ENCODE measurements around the gene MEGF8.

MEGF8 gene

DNA sequence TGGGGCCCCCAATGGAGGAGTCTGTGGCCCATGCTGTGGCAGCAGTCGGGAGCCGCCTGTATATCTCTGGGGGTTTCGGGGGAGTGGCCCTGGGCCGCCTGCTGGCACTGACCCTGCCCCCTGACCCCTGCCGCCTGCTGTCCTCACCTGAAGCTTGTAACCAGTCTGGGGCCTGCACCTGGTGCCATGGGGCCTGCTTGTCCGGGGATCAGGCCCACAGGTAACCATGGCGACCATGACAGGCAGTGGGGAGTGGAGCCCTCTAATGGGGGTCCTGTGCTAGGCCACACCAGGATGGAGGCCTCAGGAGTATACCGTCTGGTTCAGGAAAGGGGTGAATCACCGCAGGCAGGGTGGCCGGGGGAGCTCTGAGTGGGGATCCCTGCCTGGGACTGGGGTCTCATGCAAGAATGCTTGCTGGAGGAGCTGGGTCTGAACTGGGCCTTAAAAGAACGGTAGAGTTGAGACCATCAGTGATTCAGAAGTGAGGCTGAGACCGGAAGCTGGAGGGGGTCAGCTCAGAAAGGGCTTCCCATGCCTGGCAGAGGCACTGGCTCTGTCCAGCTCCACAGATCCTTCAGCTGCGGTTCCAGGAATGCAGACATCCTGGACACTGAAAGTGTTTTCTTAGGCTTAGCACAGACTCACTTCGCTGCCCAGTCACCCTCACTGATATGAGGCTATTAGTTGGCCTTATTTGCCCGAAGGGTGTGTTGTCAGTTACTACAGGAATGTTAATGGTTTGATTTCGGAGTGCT, 35.5 kb downstream of the MEGF8 start:
- DNase-seq, result no peak

DNA sequence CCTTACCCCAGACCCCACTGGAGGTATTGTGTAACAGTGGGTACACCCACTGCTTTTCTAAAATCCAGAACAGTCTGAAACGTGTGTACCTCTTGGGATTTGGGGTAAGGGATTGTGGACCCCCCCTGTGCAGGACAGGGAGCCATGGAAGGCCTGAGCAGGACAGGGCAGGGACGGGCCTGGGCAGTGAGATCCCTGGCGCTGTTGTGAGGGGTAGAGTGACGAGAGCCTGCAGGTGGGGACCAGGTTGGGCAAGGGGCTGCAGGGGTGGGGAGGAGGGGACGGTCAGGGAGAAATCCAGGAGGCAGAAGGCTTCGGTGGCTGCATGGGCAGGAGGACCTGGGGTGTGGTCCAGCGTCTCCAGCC, 36.1 kb downstream of the MEGF8 start:
- DNase-seq, result no peak

DNA sequence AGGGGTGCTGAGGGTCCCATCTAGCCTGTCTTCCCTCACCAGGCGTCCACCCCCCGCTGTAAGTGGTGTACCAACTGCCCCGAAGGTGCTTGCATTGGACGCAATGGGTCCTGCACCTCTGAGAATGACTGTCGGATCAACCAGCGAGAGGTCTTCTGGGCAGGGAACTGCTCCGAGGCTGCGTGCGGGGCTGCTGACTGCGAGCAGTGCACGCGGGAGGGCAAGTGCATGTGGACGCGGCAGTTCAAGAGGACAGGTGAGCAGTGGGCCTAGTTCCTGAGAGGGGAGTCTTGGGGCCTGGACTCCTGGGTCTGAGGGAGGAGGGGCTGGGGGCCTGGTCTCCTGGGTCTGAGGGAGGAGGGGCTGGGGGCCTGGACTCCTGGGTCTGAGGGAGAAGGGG, 36.9 kb downstream of the MEGF8 start:
- no peak for DNase-seq

DNA sequence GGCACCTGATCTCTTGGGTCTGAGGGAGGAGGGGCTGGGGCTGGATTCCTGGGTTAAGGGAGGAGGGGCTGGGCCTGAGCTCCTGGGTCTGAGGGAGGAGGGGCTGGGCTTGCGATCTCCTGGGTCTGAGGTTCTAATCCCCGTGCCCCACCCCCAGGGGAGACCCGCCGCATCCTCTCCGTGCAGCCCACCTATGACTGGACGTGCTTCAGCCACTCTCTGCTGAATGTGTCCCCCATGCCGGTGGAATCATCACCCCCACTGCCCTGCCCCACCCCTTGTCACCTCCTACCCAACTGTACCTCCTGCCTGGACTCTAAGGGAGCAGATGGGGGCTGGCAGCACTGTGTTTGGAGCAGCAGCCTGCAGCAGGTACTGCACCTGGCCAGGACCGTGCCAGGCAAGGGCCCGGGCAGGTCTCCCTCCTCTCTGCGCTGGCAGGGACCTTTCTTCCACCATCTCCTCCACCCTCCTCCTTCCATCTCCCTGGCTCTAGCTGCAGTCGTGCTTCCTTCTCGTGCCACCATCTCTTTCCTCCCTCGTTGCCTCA, 37.5 kb downstream of the MEGF8 start:
- no peak for DNase-seq

DNA sequence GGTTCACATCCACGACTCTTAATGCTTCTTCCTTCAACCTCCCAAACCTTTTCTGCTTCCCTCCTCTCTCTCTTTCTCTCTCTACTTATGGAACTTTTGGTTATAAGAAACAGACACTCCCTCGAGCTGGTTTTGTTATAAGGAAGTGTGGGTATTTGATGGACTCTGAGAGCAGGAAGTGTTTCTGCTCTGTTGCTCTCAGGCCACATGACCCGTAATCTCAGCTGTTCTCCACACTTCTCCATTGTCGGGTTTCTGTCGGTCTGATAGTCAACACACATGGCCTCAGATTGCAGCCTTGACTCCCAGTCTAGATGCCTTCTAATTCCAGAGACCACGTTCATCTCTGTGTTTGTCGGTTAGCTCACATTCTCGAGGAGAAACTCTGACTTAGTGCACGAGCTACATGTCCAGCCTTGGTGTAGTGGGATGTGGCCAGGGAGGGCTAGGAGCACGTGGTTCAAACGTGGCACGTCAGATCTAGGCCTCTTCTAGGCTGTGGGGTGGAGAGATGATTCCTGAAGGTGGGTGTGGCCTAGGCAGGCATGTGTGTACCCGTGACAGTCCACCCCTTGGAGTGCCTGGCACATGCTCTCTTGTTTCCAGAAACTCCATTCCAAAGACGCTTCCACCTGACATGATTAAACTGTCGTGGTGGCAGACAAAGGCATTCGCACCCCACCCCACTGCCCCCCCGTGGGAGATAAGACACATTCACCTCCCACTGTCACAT, 38.3 kb downstream of the MEGF8 start:
- no peak for DNase-seq

GRCh38 chr19:42366673-42367072, 41.2 kb downstream of the MEGF8 start:
- DNase-seq, result no peak

DNA sequence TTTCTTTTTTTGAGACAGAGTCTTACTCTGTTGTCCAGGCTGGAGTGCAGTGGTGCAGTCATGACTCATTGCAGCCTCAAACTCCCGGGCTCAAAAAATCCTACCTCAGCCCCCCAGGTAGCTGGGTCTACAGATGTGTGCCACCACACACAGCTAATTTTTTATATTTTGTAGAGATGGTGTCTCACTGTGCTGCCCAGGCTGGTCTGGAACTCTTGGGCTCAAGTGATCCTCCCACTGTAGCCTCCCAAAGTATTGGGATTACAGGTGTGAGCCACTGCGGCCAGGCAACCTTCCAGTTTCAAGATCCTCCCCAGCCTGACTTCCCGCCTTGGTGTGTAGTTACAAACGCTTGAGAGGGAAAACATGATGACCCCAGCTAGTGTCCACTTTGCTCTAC, 42.5 kb downstream of the MEGF8 start:
- no peak for DNase-seq

GRCh38 chr19:42368360-42368759, 42.9 kb downstream of the MEGF8 start:
- DNase-seq, result no peak

DNA sequence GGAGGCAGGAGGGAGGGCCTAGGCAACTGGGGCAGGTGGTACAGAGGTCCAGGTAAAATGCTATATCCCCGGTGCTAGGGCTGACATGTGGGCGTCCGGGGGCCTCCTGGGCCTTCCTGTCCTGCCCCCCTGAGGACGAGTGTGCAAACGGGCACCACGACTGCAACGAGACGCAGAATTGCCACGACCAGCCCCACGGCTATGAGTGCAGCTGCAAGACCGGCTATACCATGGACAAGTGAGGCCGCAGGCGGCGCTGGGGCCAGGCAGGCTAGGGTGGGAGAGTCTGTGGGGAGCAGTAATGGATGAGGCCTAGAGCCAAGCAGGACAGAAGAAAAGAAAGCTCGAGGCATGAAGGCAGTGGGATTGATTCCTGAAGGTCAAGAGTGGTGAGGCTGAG, 43.3 kb downstream of the MEGF8 start:
- no peak for DNase-seq

DNA sequence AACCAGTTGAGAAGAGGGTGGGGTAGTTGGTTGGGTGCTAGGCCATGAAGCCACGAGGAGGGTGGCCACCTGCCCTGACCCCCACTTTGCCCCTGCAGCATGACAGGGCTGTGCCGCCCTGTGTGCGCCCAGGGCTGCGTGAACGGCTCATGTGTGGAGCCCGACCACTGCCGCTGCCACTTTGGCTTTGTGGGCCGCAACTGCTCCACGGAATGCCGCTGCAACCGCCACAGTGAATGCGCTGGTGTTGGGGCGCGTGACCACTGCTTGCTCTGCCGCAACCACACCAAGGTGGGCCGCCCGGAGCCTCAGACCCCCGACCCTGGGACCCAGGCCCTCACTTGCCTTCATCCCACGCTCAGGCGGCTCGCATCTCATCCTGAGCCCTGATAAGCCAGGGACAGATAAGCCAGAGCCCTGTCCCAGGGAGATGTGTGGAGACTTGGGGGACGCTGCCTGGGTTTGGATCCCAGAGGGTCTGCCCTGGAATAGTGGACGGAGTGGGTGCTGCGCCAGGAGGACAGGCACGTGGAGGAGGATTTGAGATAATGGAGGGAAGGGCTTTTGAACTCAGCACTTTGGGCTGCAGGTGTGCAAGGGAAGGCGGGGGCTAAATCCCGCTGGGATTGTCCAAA, 44.1 kb downstream of the MEGF8 start:
- DNase-seq, result no peak

DNA sequence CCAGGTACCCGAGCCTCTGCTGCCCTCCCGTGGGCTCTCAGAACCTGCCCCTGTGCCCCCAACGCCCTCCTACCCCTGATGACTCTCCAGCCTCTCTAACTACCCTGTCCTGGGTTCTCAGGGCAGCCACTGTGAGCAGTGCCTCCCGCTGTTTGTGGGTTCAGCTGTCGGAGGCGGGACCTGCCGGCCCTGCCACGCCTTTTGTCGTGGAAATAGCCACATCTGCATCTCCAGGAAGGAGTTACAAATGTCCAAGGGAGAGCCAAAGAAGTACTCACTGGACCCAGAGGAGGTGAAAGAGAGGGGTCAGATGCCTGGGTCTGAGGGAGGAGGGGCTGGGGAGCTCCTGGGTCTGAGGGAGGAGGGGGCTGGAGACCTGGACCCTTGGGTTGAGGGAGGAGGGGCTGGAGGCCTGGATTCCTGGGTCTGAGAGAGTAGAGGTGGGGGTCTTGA, 44.7 kb downstream of the MEGF8 start:
- DNase-seq, result no peak

GRCh38 chr19:42370626-42371175, 45.3 kb downstream of the MEGF8 start:
- DNase-seq, result no peak

- no peak for DNase-seq
Measured at GRCh38 chr19:42374826-42375376, 49.5 kb downstream of the MEGF8 start.

GRCh38 chr19:42375415-42376176, 50.2 kb downstream of the MEGF8 start:
- DNase-seq, result no peak

DNA sequence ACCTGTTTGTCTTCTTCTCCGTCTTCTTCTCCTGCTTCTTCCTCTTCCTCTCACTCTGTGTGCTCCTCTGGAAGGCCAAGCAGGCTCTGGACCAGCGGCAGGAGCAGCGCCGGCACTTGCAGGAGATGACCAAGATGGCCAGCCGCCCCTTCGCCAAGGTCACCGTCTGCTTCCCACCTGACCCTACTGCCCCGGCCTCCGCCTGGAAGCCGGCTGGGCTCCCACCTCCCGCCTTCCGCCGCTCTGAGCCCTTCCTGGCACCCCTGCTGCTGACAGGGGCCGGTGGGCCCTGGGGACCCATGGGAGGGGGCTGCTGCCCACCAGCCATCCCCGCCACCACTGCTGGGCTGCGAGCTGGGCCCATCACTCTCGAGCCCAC, 50.7 kb downstream of the MEGF8 start:
- no peak for DNase-seq

DNA sequence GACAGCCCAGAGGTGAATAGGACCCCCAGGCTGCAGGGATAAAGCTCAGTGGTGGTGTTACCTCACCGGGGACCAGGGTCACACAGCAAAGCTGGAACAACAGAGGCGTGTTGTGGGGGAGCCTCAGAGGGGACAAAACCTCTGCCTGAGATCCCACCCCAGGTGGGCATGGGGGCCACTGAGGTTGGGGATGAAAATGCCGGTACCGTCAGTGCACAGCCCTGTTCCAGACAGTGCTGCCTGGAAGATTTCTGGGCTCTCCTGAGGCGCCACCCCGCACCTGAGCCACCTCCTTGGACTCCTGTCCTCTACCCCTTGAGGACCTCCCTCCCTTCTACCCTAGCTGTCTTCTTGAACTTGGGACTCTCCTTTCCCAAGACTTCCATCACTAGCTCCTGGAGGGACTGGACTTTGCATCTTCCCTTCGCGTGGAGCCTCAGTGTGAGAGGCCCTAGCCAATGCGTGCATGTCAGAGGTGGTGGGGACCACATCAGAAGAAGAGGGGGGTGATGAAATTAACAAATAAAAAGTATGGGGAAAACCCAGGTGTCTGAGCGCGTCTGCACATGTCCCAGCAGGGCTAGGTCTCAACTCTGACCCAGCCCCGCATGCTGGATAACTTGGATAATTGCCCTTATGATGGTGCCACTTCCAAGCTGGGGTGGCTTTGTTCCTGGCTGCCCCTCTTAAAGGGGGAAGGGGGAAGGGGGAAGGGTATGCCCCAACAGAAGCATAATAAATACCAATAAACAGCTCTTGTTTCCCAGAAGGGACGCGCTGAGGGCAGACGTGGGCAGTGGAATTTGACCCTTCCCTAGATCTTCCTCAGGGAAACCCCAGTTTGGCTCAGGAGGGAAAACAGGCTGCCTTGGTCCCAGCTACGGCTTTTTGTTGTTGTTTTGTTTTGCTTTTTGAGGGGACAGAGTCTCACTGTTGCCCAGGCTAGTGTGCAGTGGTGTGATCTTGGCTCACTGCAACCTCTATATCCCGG, 53.1 kb downstream of the MEGF8 start:
- DNase-seq, result no peak

GRCh38 chr19:42380155-42380554, 54.7 kb downstream of the MEGF8 start:
- DNase-seq, result no peak

DNA sequence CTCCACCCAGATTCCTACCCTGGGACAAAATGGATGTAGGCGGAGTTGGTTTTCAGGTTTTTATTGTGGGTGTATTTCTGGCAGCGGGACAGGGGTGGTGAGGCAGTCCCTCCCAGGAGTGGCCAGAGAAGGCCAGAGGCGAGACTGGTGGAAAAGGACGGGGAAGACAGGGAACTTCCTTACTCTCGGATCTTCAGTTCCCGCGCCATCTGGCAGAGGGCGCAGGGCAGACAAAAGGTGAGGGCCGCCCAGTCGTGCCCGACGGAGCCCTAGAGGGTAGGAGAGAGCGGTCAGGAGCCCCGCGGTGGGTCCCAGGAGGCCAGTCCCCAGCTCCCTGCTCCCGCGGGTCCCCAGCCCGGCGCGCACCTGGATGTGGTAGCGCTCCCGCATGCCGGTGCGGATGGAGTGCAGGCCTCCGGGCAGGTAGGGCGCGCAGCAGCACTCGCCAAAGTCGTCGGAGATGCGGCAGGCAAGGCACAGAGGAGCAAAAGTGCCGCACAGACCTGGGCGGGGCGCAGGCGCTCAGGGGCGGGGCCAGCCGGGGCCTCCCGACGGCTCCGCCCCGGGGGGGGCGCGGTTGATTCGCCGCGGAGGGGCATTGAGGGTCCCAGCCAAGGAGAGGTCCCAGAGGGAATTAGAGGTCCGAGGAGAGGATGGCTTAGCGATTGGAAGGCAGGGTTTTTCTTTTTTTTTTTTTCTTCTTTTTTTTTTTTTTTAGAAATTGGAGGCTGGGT, 61.7 kb downstream of the MEGF8 start:
- DNase-seq, result peak; percentile 73 to 77

DNA sequence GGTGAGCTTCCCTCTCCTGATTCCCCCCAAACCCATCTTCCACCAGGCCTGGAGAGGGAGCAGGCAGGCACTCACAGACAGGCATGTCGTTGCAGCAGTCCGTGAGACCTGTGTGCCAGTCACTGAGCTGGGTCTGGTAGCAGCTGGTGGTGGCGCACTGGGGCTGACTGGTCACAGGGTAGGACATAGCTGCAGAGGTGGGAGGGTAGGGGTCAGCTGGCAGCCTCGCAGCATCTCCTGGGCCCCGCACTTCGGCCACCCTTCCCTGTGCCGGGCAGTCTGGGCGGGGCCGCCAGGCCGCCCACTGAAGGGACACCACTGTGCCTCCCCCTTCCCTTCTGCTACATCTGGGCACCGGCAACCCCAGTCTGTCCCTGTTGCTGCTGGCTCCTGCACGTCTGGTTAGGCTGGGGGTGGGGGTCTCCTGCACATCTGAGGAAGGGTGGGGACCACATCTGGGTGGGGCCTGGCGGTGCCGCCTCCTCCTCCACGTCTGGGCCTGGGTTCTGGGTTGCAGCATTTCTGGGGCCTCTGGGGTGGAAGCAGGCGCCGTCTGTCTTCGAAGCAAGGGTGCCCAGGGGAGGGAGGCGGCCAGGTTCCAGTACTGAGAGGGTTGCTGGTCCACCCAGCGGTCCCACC, 63.5 kb downstream of the MEGF8 start:
- no peak for DNase-seq

GRCh38 chr19:42389899-42390298, 64.5 kb downstream of the MEGF8 start, which contains the start of gene CNFN:
Gene CNFN, minus strand, starts transcription at chr19:42390297. Its CDS starts 1,260 bp downstream, at chr19:42389037.
- DNase-seq, result no peak

Measured in activated CD4-positive, alpha-beta T cell treated with anti-CD3 and anti-CD28 coated beads, Interleukin-2, amount 50 U/mL, for 48 hours (primary cell).